Pons (tissue), 1 donor: Measurements from ENCODE around the gene FGF21.
"Not testable (repeated sequence)": the region's sequence is repeated elsewhere in the genome, so short reads cannot be mapped to it uniquely, and the experiment has no call there.

Source experiments
- DNase-seq: peaks from one replicate; pipeline ENCODE4 v3.0.0-alpha.2; 2016; ENCODE audit warnings: low spot score

Gene FGF21

DNA sequence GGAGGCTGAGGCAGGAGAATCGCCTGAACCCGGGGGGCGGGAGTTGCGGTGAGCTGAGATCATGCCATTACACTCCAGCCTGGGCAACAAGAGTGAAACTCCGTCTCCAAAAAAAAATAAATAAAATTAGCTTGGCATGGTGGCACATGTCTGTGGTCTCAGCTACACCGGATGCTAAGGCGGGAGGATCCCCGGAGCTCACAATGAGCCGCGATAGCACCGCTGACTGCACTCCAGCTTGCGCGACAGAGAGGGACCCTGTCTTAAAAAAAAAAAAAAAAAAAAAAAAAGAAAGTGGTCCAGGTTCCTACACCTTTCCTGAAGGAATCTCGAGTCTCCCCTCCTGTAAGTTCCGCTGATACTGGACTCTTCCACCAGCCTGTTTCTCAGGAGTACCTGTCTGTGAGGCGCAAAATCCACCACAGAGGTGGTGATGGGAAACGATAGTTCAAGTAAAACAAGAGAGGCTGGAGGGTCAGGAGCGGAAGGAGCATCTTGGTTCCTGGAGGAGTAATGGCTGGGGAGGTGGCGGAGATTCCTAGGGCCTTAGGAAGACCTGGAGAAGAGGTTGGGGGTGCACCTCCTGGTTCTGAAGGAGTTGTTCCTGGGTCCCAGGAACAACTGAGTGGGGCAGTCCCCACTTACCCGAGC lies 3.4 kb upstream of the FGF21 start:
- no peak for DNase-seq

GRCh38 chr19:48752496-48753365 lies 2.6 kb upstream of the FGF21 start, which contains the start of gene FUT1:
Gene FUT1, minus strand, starts transcription at chr19:48752641. Its CDS starts 1,360 bp downstream, at chr19:48751281.
- no peak for DNase-seq

DNA sequence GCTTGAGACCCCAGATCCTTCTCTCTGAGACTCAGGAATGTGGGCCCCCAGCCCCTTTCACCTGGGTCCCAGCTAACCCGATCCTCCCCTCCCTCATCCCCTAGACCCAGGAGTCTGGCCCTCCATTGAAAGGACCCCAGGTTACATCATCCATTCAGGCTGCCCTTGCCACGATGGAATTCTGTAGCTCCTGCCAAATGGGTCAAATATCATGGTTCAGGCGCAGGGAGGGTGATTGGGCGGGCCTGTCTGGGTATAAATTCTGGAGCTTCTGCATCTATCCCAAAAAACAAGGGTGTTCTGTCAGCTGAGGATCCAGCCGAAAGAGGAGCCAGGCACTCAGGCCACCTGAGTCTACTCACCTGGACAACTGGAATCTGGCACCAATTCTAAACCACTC lies 463 bp downstream of the FGF21 start:
- DNase-seq: no peak

DNA sequence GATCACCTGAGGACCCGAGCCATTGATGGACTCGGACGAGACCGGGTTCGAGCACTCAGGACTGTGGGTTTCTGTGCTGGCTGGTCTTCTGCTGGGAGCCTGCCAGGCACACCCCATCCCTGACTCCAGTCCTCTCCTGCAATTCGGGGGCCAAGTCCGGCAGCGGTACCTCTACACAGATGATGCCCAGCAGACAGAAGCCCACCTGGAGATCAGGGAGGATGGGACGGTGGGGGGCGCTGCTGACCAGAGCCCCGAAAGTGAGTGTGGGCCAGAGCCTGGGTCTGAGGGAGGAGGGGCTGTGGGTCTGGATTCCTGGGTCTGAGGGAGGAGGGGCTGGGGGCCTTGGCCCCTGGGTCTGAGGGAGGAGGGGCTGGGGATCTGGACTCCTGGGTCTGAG lies 888 bp downstream of the FGF21 start:
- no peak for DNase-seq

DNA sequence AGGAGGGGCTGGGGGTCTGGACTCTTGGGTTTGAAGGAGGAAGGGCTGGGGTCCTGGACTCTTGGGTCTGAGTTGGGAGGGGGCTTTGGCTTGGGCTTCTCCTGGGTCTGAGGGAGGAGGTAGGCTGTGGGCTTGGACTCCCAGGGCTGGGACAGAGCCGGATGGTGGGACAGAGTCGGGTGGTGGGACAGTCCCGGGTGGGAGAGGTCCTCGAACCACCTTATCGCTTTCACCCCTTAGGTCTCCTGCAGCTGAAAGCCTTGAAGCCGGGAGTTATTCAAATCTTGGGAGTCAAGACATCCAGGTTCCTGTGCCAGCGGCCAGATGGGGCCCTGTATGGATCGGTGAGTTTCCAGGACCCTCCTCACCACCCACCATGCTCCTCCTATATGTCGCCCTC lies 1.4 kb downstream of the FGF21 start:
- no peak for DNase-seq

- DNase-seq: no peak
These were observed 1.9 kb downstream of the FGF21 start for GRCh38 chr19:48757089-48757675.

DNA sequence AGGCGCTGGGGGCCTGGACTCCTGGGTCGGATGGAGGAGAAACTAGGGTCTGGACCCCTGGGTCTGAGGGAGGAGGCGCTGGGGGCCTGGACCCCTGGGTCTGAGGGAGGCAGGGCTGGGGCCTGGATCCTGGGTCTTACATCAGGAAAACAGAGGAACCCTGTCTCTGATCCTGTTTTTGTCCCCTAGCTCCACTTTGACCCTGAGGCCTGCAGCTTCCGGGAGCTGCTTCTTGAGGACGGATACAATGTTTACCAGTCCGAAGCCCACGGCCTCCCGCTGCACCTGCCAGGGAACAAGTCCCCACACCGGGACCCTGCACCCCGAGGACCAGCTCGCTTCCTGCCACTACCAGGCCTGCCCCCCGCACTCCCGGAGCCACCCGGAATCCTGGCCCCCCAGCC lies 2.4 kb downstream of the FGF21 start:
- DNase-seq: no peak

GRCh38 chr19:48760504-48761205 lies 5.3 kb downstream of the FGF21 start:
- DNase-seq: no peak

DNA sequence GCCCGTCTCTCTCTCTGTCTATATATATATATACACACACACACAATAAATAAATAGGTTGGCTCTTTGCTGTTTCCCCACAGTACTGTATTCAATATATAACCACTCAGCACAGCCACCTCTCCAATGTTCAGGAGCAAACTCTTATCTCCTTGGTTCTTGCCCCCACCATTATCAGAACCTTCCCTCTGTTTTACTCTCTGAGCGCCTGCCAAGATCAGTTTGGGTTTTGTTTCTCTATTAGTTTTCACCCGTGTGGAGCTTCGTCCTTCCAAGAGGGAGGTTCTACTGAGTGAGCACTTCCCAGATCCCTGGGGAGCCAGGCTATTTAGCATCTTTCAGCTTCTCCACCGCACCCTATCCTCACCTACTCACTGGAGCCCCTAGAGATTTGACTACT lies 10.5 kb downstream of the FGF21 start:
- DNase-seq: not testable (repeated sequence)

DNA sequence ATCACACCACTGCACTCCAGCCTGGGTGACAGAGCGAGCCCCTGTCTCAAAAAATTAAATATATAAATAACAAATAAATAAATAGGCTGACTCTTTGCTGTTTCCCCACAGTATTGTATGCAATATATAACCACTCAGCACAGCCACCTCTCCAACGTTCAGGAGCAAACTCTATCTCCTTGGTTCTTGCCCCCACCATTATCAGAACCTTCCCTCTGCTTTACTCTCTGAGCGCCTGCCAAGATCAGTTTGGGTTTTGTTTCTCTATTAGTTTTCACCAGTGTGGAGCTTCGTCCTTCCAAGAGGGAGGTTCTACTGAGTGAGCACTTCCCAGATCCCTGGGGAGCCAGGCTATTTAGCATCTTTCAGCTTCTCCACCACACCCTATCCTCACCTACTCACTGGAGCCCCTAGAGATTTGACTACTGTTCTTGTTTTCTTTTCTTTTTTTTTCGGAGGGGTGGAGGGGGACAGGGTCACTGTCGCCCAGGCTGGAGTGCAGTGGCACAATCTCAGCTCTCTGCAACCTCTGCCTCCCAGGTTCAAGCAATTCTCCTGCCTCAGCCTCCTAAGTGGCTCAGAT lies 12.9 kb downstream of the FGF21 start:
- not testable (repeated sequence) for DNase-seq

- DNase-seq: no peak
These were observed 13.8 kb downstream of the FGF21 start for GRCh38 chr19:48768994-48769713.

GRCh38 chr19:48770266-48770665 lies 14.9 kb downstream of the FGF21 start:
- no peak for DNase-seq

DNA sequence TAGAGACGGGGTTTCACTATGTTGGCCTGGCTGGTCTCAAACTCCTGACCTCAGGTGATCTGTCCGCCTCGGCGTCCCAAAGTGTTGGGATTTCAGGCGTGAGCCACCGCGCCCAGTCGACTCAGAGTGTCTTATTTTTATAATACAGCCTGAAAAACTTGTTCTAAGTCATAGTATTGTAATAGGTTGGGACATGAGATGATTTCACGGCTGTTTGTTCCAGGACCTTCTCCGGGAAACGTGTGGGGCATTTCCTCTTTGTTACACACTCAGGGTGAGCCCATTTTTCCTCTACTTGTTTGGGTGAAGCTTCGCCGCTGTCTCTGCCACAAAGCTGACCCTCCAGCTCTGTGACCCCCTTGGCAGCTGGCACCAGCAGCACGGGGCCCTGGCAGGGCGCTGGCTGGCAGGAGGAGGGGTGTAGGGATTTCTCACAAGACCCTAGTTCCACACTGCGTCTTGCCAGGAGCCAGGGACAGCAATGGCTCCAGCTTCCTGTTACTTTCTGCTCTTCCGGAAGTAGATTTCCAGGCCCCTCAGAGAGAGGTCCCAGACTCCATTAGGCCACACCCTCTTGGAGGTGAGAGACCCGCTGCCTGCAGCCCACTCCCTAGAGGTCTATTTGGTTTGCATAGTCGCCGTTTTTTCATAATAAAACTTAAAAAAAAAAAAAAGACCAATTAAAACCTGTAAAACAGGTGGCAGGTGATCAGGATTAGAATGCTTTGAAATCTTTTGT lies 15.6 kb downstream of the FGF21 start:
- no peak for DNase-seq

GRCh38 chr19:48772503-48772953 lies 17.2 kb downstream of the FGF21 start:
- no peak for DNase-seq

GRCh38 chr19:48777139-48777538 lies 21.8 kb downstream of the FGF21 start:
- no peak for DNase-seq

- no peak for DNase-seq
These were observed 22.4 kb downstream of the FGF21 start for GRCh38 chr19:48777720-48778119.

DNA sequence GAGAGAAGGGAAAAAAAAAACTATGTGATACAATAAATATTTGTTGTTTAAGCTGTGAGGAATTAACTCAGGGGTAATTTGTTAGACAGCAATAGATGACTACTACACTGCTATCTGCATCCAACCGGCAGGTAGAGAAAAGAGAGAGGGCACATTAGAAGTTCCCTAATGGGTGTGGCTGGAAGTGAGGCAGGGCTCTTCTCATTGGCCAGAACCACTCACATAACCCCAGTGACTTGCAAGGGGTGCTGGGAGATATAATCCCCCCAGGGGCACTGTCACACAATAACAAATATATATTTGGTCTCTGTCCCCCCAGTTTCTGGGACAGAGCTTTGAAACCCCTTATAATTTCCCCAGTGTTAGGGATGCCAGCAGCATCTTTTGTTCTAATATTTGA lies 24.3 kb downstream of the FGF21 start:
- DNase-seq: no peak

DNA sequence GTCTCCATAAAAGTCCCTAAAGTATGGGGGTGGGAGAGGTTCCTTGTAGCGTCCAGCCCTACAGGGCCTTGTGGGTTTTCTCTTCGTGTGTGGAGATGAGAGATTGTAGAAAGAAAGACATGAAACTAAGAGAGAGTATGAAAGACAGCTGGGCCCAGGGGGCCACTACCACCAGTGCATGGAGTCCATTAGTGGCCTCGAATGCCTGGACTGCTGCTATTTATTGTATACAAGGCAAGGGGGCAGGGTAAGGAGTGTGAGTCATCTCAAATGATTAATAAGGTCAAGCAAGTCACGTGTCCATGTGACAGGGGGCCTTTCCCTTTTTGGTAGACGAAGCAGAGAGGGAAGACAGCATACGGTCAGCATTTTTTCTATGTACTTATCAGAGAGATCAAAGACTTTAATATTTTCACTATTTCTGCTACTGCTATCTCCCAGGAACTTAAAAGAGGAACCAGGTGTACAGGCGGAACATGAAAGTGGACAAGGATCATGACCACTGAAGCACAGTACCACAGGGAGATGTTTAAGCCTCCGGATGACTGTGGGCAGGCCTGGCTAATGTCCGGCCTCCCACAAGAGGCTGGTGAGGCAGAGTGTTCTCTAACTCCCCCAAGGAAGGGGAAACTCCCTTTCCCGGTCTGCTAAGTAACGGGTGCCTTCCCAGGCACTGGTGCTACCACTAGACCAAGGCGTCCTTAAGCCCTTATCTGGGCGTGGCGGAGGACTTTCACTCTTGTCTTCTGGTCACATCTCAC lies 25.5 kb downstream of the FGF21 start:
- DNase-seq: peak; percentile 22

- DNase-seq: no peak
These were observed 29.2 kb downstream of the FGF21 start for GRCh38 chr19:48784527-48784926.

- not testable (repeated sequence) for DNase-seq
These were observed 31.1 kb downstream of the FGF21 start for GRCh38 chr19:48786422-48786821.
